Activated CD4-positive, alpha-beta memory T cell treated with anti-CD3 and anti-CD28 coated beads for 36 hours (primary cell): ENCODE measurements around the gene ZDHHC3. TPM values are rescaled to one million over a fixed set of nuclear protein-coding genes. Genes with fewer than 3 reads are reported as not detected.

Experiments
- CTCF ChIA-PET: fragments of 350-600 bp; sonication (Branson Sonifier 250); formaldehyde crosslinking; loops from one replicate; lab custom pipeline; 2021; ENCODE audit warnings: antibody characterized with exemption, inconsistent platforms; lab: Charles Lee
- POLR2A ChIA-PET: fragments of 350-600 bp; sonication (Branson Sonifier 250); formaldehyde crosslinking; loops from one replicate; lab custom pipeline; 2021; ENCODE audit warnings: antibody characterized with exemption; lab: Charles Lee
- DNase-seq: peaks from one replicate; pipeline ENCODE4 v3.0.0-alpha.2; 2020
- H3K27ac Mint-ChIP-seq: one replicate; pipeline ENCODE4 v1.8.0; 2021; ENCODE audit warnings: mixed read lengths
- H3K27me3 Mint-ChIP-seq: one replicate; pipeline ENCODE4 v1.8.0; 2021; ENCODE audit warnings: mixed read lengths
- H3K36me3 Mint-ChIP-seq: one replicate; pipeline ENCODE4 v1.8.0; 2021; ENCODE audit warnings: mixed read lengths
- H3K4me1 Mint-ChIP-seq: one replicate; pipeline ENCODE4 v1.8.0; 2021; ENCODE audit warnings: low read depth, mixed read lengths
- H3K4me3 Mint-ChIP-seq: one replicate; pipeline ENCODE4 v1.8.0; 2021; ENCODE audit warnings: mild to moderate bottlenecking, mixed read lengths
- H3K9me3 Mint-ChIP-seq: one replicate; pipeline ENCODE4 v1.8.0; 2021; ENCODE audit warnings: mixed read lengths
- intact Hi-C: fragments of 100-400 bp; cut with micrococcal nuclease; formaldehyde crosslinking; loops from one replicate; pipeline ENCODE4 v1.15.1; 2023
- total RNA-seq, 2 experiments: library from RNA; stranded (reverse); gene quantifications; one replicate each; pipeline ENCODE4 v1.2.3, GENCODE V29; 2021

Gene ZDHHC3
- total RNA-seq, 2 experiments from 2014 or later = 26.9 to 34.8 TPM

GRCh38 chr3:44982817-44983216 is 6.8 kb upstream of the ZDHHC3 start:
- no peak overlapping the region for H3K27ac Mint-ChIP-seq

DNA sequence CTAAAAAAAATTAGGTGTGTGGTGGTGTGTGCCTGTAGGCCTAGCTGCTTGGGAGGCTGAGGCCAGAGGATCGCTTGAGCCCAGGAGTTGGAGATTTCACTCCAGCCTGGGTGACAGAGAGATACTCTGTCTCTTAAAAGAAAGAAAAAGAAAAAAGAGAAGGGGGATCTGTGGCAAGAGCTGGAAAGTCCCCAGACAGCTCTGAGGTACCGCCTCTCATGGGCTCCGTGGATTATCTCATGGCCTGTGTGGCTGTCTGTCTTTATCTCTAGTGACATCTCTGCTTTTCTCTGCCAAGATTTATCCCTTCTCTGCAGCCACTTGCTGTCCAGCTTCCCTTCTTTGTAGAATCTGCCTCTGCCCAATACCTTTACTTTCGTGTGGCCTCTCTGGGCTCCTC is 5.8 kb upstream of the ZDHHC3 start:
- peaks cover 75% of the 10 kb centered on the region for H3K4me1 Mint-ChIP-seq
- H3K4me3 Mint-ChIP-seq = no peak overlapping the region
- H3K27ac Mint-ChIP-seq = peak overlapping the region; percentile 47
- H3K27me3 Mint-ChIP-seq = no peaks in the 10 kb centered on the region
- no peak for DNase-seq
- no peaks in the 10 kb centered on the region for H3K9me3 Mint-ChIP-seq
- intact Hi-C loops = no loop called here
- peaks cover 10% of the 10 kb centered on the region for H3K36me3 Mint-ChIP-seq
- POLR2A ChIA-PET = interaction anchor here (0.7 kb wide), 1 partner anchor 21 kb away, joined by 3 read pairs; no protein-coding TSS in a partner anchor
- CTCF ChIA-PET = interaction anchor here (0.7 to 3.4 kb wide), 3 partner anchors 11 to 229 kb away, joined by 3 to 16 read pairs (median 4); no protein-coding TSS in a partner anchor

More at GRCh38 chr3:44982817-44983216, 6.8 kb upstream of the ZDHHC3 start:
- Mint-ChIP-seq H3K27me3 (no peaks in the 10 kb centered on the region), H3K36me3 (peaks cover 10% of the 10 kb centered on the region), H3K4me3 (no peak overlapping the region), H3K4me1 (peaks cover 66% of the 10 kb centered on the region), H3K9me3 (no peaks in the 10 kb centered on the region)
- intact Hi-C loops = no loop called here
- CTCF ChIA-PET = interaction anchor here (3.4 kb wide), 1 partner anchor 10 kb away, joined by 16 read pairs; no protein-coding TSS in a partner anchor
- no peak for DNase-seq
- POLR2A ChIA-PET = interaction anchor here (1.0 kb wide), 1 partner anchor 8 kb away, joined by 6 read pairs; no protein-coding TSS in a partner anchor

- no peaks in the 10 kb centered on the region for H3K27me3 Mint-ChIP-seq
- no peaks in the 10 kb centered on the region for H3K9me3 Mint-ChIP-seq
- intact Hi-C loops = no loop called here
- H3K27ac Mint-ChIP-seq = peak overlapping the region; percentile 5
- H3K4me1 Mint-ChIP-seq = peaks cover 77% of the 10 kb centered on the region
- DNase-seq = no peak
- H3K36me3 Mint-ChIP-seq = peaks cover 10% of the 10 kb centered on the region
- no peak overlapping the region for H3K4me3 Mint-ChIP-seq
- CTCF ChIA-PET = interaction anchor here (1.1 to 3.4 kb wide), 3 partner anchors 11 to 59 kb away, joined by 4 to 16 read pairs (median 8); no protein-coding TSS in a partner anchor
- POLR2A ChIA-PET = no interaction called here
These were observed 5.2 kb upstream of the ZDHHC3 start for GRCh38 chr3:44981220-44981619.

GRCh38 chr3:44974416-44974815 is 1.6 kb downstream of the ZDHHC3 start:
- Mint-ChIP-seq H3K9me3 (no peaks in the 10 kb centered on the region), H3K4me3 (peak overlapping the region; percentile 98), H3K4me1 (peaks cover 51% of the 10 kb centered on the region), H3K27ac (no peak overlapping the region), H3K36me3 (peaks cover 2% of the 10 kb centered on the region), H3K27me3 (no peaks in the 10 kb centered on the region)
- no peak for DNase-seq
- ChIA-PET POLR2A (interaction anchor here (0.6 to 2.6 kb wide), 3 partner anchors 9 to 937 kb away, joined by 4 to 7 read pairs (median 6); partner anchors contain the start of genes KIAA1143 and KIF15), CTCF (interaction anchor here (0.9 kb wide), 1 partner anchor 19 kb away, joined by 3 read pairs; no protein-coding TSS in a partner anchor)
- intact Hi-C loops = no loop called here

DNA sequence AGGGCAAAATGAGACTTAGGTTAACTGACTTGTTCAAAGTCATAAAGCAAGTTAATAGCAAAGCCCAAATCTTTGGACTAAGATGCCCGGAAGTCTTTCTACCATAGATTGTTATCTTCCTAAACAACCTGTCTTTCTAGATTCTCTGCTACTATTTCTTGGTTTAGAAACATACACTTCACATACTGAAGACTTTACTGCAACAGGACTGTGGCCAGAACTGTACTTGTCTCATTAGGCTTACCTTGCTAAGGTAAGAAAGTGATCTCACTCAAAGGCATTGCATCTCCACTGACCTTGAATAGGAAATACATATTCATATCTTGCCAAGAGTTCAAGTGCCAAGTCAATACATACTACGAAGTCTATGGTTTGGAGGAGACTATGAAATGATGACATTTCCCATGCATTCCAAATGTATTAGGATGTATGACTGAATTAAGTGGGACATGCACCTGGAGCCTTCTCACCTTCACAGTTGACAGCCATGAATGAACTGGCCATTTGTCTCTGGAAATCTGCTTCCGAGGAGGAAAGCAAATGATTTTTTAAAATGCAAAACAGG is 5.0 kb downstream of the ZDHHC3 start:
- intact Hi-C loops = no loop called here
- Mint-ChIP-seq H3K4me1 (peaks cover 40% of the 10 kb centered on the region), H3K27me3 (no peaks in the 10 kb centered on the region), H3K27ac (no peak overlapping the region), H3K4me3 (no peak overlapping the region), H3K36me3 (no peaks in the 10 kb centered on the region), H3K9me3 (no peaks in the 10 kb centered on the region)
- ChIA-PET CTCF (no interaction called here), POLR2A (no interaction called here)
- DNase-seq = no peak

- POLR2A ChIA-PET = no interaction called here
- H3K36me3 Mint-ChIP-seq = no peaks in the 10 kb centered on the region
- peaks cover 43% of the 10 kb centered on the region for H3K4me1 Mint-ChIP-seq
- H3K4me3 Mint-ChIP-seq = no peak overlapping the region
- DNase-seq = no peak
- H3K27me3 Mint-ChIP-seq = no peaks in the 10 kb centered on the region
- H3K27ac Mint-ChIP-seq = no peak overlapping the region
- H3K9me3 Mint-ChIP-seq = no peaks in the 10 kb centered on the region
- intact Hi-C loops = no loop called here
- CTCF ChIA-PET = interaction anchor here (0.7 kb wide), 1 partner anchor 23 kb away, joined by 5 read pairs; no protein-coding TSS in a partner anchor
These were observed 6.2 kb downstream of the ZDHHC3 start for GRCh38 chr3:44969828-44970179.

DNA sequence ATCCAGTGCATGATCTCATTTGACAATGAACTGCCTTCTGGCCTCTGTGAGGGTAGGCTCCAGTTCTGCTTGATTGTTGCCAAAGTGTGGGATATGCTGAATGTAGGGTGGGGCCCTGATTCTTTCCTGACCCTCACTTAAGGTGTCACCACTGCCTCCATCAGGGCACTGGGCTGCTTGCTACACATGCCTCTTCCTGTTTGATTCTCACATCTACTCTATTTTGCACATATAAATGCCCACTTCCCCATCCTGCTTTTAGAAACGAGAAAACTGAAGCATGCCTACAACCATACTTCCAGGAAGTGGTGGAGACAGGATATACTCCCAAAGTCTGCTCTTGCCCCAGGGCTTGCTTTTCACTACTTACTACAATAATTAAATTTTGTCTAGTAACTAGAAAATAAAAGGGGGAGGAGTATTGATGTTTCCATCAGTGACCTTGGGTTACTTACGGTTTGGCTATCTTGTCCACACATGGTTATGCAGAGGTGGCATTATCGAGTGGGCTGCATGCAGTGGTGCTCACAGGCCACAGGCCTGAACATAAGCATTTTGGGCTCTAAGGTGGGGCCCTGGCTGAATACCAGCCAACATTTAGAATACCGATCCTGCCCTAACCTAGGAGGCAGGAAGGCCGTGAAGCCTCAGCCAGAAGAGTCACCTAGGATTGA is 6.7 kb downstream of the ZDHHC3 start:
- Mint-ChIP-seq H3K36me3 (no peaks in the 10 kb centered on the region), H3K27me3 (no peaks in the 10 kb centered on the region), H3K9me3 (no peaks in the 10 kb centered on the region), H3K27ac (no peak overlapping the region), H3K4me3 (no peak overlapping the region), H3K4me1 (peaks cover 39% of the 10 kb centered on the region)
- no peak for DNase-seq
- intact Hi-C loops = no loop called here
- ChIA-PET CTCF (no interaction called here), POLR2A (no interaction called here)

DNA sequence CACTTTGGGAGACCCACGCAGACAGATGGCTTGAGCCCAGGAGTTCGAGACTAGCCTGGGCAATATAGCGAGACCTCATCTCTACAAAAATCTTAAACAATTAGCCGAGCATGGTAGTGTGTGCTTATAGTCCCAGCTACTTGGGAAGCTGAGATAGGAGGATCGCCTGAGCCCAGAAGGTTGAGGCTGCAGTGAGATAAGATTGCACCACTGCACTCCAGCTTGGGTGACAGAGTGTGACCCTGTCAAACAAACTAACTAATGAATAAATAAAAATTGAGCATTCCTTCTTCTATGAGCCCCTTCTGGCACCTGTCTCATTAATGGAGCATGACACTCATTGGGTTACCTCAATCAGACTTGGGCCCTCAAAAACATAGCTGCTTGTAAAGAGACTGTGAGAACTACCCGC is 7.5 kb downstream of the ZDHHC3 start:
- Mint-ChIP-seq H3K9me3 (no peaks in the 10 kb centered on the region), H3K36me3 (no peaks in the 10 kb centered on the region), H3K4me3 (no peak overlapping the region), H3K27ac (no peak overlapping the region), H3K4me1 (peaks cover 38% of the 10 kb centered on the region), H3K27me3 (no peaks in the 10 kb centered on the region)
- CTCF ChIA-PET = no interaction called here
- POLR2A ChIA-PET = no interaction called here
- intact Hi-C loops = no loop called here
- no peak for DNase-seq

DNA sequence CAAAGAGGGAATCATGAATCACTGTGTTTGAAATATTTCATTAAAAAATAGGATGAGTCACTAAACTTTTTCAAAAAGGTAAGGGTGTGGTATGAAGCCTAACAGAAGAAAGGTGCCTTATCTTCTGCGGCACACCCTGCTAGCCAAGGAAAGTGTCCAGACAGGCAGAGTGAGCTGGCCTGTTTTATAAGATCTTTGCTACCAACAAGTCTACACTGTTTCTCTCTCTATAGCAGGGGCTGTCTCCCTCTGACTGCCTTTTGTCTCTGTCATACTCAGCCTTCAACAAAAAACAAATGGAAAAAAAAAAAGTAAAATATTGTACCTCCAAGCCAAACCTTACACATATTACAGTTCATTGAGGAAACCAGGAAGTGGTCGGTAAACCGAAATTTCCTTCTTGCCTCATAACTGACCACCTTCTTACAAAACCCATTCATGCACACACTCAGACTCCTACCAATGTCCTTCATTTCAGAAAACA is 9.1 kb downstream of the ZDHHC3 start:
- no peaks in the 10 kb centered on the region for H3K36me3 Mint-ChIP-seq
- ChIA-PET CTCF (interaction anchor here (0.5 kb wide), 1 partner anchor 1522 kb away, joined by 4 read pairs; no protein-coding TSS in a partner anchor), POLR2A (no interaction called here)
- no peaks in the 10 kb centered on the region for H3K27me3 Mint-ChIP-seq
- no peak overlapping the region for H3K27ac Mint-ChIP-seq
- no peak for DNase-seq
- intact Hi-C loops = no loop called here
- H3K9me3 Mint-ChIP-seq = no peaks in the 10 kb centered on the region
- H3K4me1 Mint-ChIP-seq = peaks cover 42% of the 10 kb centered on the region
- H3K4me3 Mint-ChIP-seq = no peak overlapping the region

DNA sequence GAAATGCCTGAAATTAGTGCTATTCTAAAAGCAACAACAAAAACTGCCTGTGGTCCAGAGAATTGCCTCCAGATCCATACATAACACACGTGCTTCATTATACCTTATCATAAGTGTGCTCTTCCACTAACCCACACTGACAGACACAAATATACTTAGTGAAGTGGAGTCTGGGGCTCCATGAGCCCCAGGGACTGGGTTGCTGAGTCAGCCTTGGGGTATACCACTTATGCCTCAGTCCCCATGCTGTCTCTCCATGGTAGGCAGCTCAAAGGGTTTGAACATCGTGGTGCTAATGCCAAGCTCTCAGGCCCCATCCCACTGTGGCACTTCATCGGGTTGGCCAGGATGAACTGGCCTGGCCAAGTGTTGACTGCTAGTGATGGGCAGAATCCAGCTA is 10.8 kb downstream of the ZDHHC3 start:
- ChIA-PET POLR2A (interaction anchor here (1.0 kb wide), 1 partner anchor 10 kb away, joined by 3 read pairs; no protein-coding TSS in a partner anchor), CTCF (no interaction called here)
- Mint-ChIP-seq H3K27ac (no peak overlapping the region), H3K9me3 (no peaks in the 10 kb centered on the region), H3K4me1 (peaks cover 44% of the 10 kb centered on the region), H3K4me3 (no peak overlapping the region), H3K27me3 (no peaks in the 10 kb centered on the region), H3K36me3 (no peaks in the 10 kb centered on the region)
- no peak for DNase-seq
- intact Hi-C loops = no loop called here

GRCh38 chr3:44963571-44964325 is 12.2 kb downstream of the ZDHHC3 start:
- Mint-ChIP-seq H3K27me3 (no peaks in the 10 kb centered on the region), H3K4me3 (no peak overlapping the region), H3K27ac (no peak overlapping the region), H3K36me3 (peaks cover 3% of the 10 kb centered on the region), H3K4me1 (peaks cover 30% of the 10 kb centered on the region), H3K9me3 (no peaks in the 10 kb centered on the region)
- intact Hi-C loops = no loop called here
- ChIA-PET POLR2A (no interaction called here), CTCF (no interaction called here)
- DNase-seq = no peak
